HepG2 (cell line): ENCODE results near the gene MPC1. TPM values are rescaled to one million over a fixed set of nuclear protein-coding genes. Genes with fewer than 3 reads are reported as not detected.

Experiments used
- DNMT1 ChIP-seq: sonication (generic); formaldehyde crosslinking; IDR thresholded peaks from 2 replicates; pipeline ENCODE4 v1.5.1; 2020; ENCODE audit warnings: mild to moderate bottlenecking, missing genetic modification reagents
- ELF1 ChIP-seq: sonication (generic); formaldehyde crosslinking; IDR thresholded peaks from 2 replicates; pipeline ENCODE4 v1.4.0; 2020; ENCODE audit warnings: missing genetic modification reagents
- MAFF ChIP-seq: IDR thresholded peaks from 2 replicates; pipeline ENCODE4 v1.6.1; 2011; ENCODE audit warnings: low read depth, low read length, improper control_type of control experiment
- MYC ChIP-seq: sonication (generic); formaldehyde crosslinking; IDR thresholded peaks from 2 replicates; pipeline ENCODE4 v1.9.0; 2021; ENCODE audit warnings: missing genetic modification reagents, borderline replicate concordance
- SIX4 ChIP-seq: sonication (generic); formaldehyde crosslinking; IDR thresholded peaks from 2 replicates; pipeline ENCODE4 v1.4.0; 2020; ENCODE audit warnings: missing genetic modification reagents
- SMC3 ChIP-seq: IDR thresholded peaks from 2 replicates; pipeline ENCODE4 v1.6.1; 2011; ENCODE audit warnings: low read length, improper control_type of control experiment
- SNAPC2 ChIP-seq: sonication (generic); formaldehyde crosslinking; IDR thresholded peaks from 2 replicates; pipeline ENCODE4 v1.8.1; 2022; ENCODE audit warnings: mild to moderate bottlenecking, missing genetic modification reagents
- TBP ChIP-seq: sonication (generic); formaldehyde crosslinking; IDR thresholded peaks from 2 replicates; pipeline ENCODE4 v1.5.0; 2020; ENCODE audit warnings: missing genetic modification reagents
- ZBTB20 ChIP-seq: sonication (generic); formaldehyde crosslinking; IDR thresholded peaks from 2 replicates; pipeline ENCODE4 v1.8.1; 2023; ENCODE audit warnings: missing genetic modification reagents, low read depth, mild to moderate bottlenecking, borderline replicate concordance
- ZNF143 ChIP-seq: sonication (generic); formaldehyde crosslinking; IDR thresholded peaks from 2 replicates; pipeline ENCODE4 v1.4.0; 2020; ENCODE audit warnings: missing genetic modification reagents
- ZNF616 ChIP-seq: sonication (generic); formaldehyde crosslinking; IDR thresholded peaks from 2 replicates; pipeline ENCODE4 v1.5.0; 2020; ENCODE audit warnings: low read depth, mild to moderate bottlenecking, missing genetic modification reagents
- ZNF644 ChIP-seq: IDR thresholded peaks from 2 replicates; pipeline ENCODE4 v1.6.1; 2016; ENCODE audit warnings: low read depth
- ZNF652 ChIP-seq: IDR thresholded peaks from 2 replicates; pipeline ENCODE4 v1.6.1; 2016; ENCODE audit warnings: low read depth, borderline replicate concordance
- ZNF772 ChIP-seq: sonication (generic); formaldehyde crosslinking; IDR thresholded peaks from 2 replicates; pipeline ENCODE4 v1.5.0; 2020; ENCODE audit warnings: mild to moderate bottlenecking, missing genetic modification reagents
- ZNF773 ChIP-seq: sonication (generic); formaldehyde crosslinking; IDR thresholded peaks from 2 replicates; pipeline ENCODE4 v1.4.0; 2020; ENCODE audit warnings: missing genetic modification reagents, borderline replicate concordance
- polyA plus RNA-seq, 8 experiments: library from polyadenylated mRNA; depleted of rRNA in 3 of 8; stranded (reverse) in 7 of 8; unstranded in 1 of 8; fragments of >200 nt; fragmentation: Illumina TruSeq in 4 of 8; extraction: Trizol in 4 of 8; gene quantifications; 2 replicates each; pipeline versions ENCODE4 v1.2.1 to v1.2.3, GENCODE V29; 2011 to 2016; ENCODE audit warnings: low read depth in 4 of 8, missing spikeins in 1 of 8, mixed read lengths in 1 of 8; ENCODE audit not compliant: insufficient read depth in 1 of 8
- total RNA-seq, 5 experiments: library from RNA; depleted of rRNA; stranded (reverse); fragments of >200 nt; fragmentation: Illumina TruSeq; extraction: Trizol; gene quantifications; 2 replicates each; pipeline ENCODE4 v1.2.3, GENCODE V29; 2016; ENCODE audit warnings: low read depth in 1 of 5
- TF ChIP-seq, protein P1 (sequence below): sonication (generic); formaldehyde crosslinking; IDR thresholded peaks from 2 replicates; pipeline ENCODE4 v1.4.0; 2020; ENCODE audit warnings: missing genetic modification reagents
- TF ChIP-seq, protein P2 (sequence below): sonication (generic); formaldehyde crosslinking; IDR thresholded peaks from 2 replicates; pipeline ENCODE4 v1.4.0; 2020; ENCODE audit warnings: missing genetic modification reagents, mild to moderate bottlenecking, borderline replicate concordance
- TF ChIP-seq, protein P3 (sequence below): sonication (generic); formaldehyde crosslinking; IDR thresholded peaks from 2 replicates; pipeline ENCODE4 v1.5.0; 2020; ENCODE audit warnings: mild to moderate bottlenecking, missing genetic modification reagents
- TF ChIP-seq, protein P4 (sequence below): sonication (generic); formaldehyde crosslinking; IDR thresholded peaks from 2 replicates; pipeline ENCODE4 v1.5.0; 2020; ENCODE audit warnings: mild to moderate bottlenecking, missing genetic modification reagents

The MPC1 gene
- total and polyA plus RNA-seq, 2 of the 13 experiments (the other 11 are each of a cell fraction or from before 2014, with no cell fraction given) = 189 to 214 TPM

DNA sequence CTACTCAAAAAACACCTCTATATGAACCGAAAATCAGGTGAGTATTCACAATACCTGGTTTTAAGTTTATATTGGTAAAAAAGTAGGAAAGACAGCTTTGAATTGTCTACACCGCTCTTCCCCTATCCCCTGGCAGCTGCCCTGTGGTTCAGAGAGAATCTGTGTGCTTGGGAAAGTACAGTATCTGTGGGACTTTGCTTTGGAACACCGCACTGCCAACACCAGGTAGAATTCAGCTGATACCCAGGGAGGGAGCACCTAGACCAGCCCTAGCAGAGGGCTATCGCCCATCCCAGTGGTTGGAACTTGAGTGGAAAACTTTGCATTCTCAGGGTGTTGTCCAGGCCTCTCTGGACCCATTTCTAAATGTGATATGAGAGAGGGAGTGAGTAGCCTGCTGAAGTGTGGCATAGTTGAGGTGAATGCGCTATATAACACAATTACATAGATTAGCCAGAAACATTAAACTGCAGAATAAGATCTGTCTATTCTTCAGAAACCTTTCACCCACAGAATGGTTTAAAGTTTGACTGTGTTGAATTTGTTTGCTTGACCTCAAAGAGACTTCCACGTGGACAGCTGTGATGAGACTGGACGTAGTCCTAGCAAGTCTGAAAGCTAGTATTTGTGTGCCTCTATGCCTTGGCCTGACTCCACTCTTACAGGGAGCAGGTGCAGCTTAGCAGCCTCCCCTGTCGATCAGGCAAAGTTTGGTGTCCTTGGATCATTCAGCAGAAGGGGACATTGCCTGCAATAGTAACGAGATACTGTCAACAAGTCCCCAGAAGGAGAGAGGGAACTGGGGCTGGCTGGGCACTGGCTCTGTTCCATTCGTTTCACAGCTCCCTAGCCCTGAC, 11.5 kb upstream of the MPC1 start (continued):
- TF ChIP-seq ELF1 (CRISPR knock-in tag) = no peak; the same call in 1 of the 2 replicates
- no peak for TF ChIP-seq TBP (CRISPR knock-in tag)
- TF ChIP-seq, protein P1, sequence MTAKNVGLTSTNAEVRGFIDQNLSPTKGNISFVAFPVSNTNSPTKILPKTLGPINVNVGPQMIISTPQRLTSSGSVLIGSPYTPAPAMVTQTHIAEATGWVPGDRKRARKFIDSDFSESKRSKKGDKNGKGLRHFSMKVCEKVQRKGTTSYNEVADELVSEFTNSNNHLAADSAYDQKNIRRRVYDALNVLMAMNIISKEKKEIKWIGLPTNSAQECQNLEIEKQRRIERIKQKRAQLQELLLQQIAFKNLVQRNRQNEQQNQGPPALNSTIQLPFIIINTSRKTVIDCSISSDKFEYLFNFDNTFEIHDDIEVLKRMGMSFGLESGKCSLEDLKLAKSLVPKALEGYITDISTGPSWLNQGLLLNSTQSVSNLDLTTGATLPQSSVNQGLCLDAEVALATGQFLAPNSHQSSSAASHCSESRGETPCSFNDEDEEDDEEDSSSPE (CRISPR knock-in tag) = peak; percentile 56
- TF ChIP-seq MAFF = no peak
- TF ChIP-seq ZNF772 (CRISPR knock-in tag) = peak; percentile 45; the same call in 1 of the 2 replicates
- TF ChIP-seq, protein P2, sequence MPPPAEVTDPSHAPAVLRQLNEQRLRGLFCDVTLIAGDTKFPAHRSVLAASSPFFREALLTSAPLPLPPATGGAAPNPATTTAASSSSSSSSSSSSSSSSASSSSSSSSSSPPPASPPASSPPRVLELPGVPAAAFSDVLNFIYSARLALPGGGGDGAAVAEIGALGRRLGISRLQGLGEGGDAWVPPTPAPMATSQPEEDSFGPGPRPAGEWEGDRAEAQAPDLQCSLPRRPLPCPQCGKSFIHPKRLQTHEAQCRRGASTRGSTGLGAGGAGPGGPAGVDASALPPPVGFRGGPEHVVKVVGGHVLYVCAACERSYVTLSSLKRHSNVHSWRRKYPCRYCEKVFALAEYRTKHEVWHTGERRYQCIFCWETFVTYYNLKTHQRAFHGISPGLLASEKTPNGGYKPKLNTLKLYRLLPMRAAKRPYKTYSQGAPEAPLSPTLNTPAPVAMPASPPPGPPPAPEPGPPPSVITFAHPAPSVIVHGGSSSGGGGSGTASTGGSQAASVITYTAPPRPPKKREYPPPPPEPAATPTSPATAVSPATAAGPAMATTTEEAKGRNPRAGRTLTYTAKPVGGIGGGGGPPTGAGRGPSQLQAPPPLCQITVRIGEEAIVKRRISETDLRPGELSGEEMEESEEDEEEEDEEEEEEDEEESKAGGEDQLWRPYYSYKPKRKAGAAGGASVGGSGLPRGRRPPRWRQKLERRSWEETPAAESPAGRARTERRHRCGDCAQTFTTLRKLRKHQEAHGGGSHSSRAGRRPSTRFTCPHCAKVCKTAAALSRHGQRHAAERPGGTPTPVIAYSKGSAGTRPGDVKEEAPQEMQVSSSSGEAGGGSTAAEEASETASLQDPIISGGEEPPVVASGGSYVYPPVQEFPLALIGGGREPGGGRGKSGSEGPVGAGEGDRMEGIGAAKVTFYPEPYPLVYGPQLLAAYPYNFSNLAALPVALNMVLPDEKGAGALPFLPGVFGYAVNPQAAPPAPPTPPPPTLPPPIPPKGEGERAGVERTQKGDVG (CRISPR knock-in tag) = no peak
- peak; percentile 69 for TF ChIP-seq MYC (CRISPR knock-in tag)
- TF ChIP-seq SMC3 = peak; percentile 18; the same call in 1 of the 2 replicates
- TF ChIP-seq SIX4 (CRISPR knock-in tag) = peak; percentile 47; the same call in 1 of the 2 replicates
- TF ChIP-seq ZNF143 = no peak
- TF ChIP-seq ZBTB20 (CRISPR knock-in tag) = peak; percentile 86; the same call in 1 of the 2 replicates
- TF ChIP-seq ZNF616 (CRISPR knock-in tag) = 0 out of 2 replicates have a peak, but pooled peaks have one; percentile 24
- TF ChIP-seq, protein P3, sequence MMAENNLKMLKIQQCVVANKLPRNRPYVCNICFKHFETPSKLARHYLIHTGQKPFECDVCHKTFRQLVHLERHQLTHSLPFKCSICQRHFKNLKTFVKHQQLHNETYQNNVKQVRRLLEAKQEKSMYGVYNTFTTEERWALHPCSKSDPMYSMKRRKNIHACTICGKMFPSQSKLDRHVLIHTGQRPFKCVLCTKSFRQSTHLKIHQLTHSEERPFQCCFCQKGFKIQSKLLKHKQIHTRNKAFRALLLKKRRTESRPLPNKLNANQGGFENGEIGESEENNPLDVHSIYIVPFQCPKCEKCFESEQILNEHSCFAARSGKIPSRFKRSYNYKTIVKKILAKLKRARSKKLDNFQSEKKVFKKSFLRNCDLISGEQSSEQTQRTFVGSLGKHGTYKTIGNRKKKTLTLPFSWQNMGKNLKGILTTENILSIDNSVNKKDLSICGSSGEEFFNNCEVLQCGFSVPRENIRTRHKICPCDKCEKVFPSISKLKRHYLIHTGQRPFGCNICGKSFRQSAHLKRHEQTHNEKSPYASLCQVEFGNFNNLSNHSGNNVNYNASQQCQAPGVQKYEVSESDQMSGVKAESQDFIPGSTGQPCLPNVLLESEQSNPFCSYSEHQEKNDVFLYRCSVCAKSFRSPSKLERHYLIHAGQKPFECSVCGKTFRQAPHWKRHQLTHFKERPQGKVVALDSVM (CRISPR knock-in tag) = 0 out of 2 replicates have a peak, but pooled peaks have one; percentile 47
- TF ChIP-seq, protein P4, sequence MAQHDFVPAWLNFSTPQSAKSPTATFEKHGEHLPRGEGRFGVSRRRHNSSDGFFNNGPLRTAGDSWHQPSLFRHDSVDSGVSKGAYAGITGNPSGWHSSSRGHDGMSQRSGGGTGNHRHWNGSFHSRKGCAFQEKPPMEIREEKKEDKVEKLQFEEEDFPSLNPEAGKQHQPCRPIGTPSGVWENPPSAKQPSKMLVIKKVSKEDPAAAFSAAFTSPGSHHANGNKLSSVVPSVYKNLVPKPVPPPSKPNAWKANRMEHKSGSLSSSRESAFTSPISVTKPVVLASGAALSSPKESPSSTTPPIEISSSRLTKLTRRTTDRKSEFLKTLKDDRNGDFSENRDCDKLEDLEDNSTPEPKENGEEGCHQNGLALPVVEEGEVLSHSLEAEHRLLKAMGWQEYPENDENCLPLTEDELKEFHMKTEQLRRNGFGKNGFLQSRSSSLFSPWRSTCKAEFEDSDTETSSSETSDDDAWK (CRISPR knock-in tag) = no peak
- TF ChIP-seq DNMT1 (CRISPR knock-in tag) = 0 out of 2 replicates have a peak, but pooled peaks have one; percentile 73
- TF ChIP-seq ZNF652 (CRISPR knock-in tag) = no peak
- peak; percentile 36; the same call in 1 of the 2 replicates for TF ChIP-seq ZNF773 (CRISPR knock-in tag)
- TF ChIP-seq SNAPC2 (CRISPR knock-in tag) = no peak
- TF ChIP-seq ZNF644 = peak; percentile 45; the same call in 1 of the 2 replicates
